Right lobe of liver (tissue), 4 donors: ENCODE results near the gene CALD1.

Experiments
- CTCF ChIP-seq, 4 donors: fragments of 200-600 bp in 3 of 4; fragments of 450-650 bp in 1 of 4; IDR thresholded peaks; one replicate each; pipeline versions ENCODE4 v1.5.1 to v1.8.0; 2016 to 2022; ENCODE audit warnings: antibody characterized with exemption in 4 of 4, mild to moderate bottlenecking in 2 of 4
- POLR2A ChIP-seq: fragments of 450-650 bp; IDR thresholded peaks from one replicate; pipeline ENCODE4 v1.6.1; 2017; ENCODE audit warnings: antibody characterized with exemption, mild to moderate bottlenecking
- donor health status: DM: no; HTN: no; CAD: no.
- donor health status: DM: no; HTN: no; CAD: no.
- donor health status: DM: no; HTN: yes; CAD: no.

GRCh38 chr7:134887523-134887922 lies 108.1 kb downstream of the CALD1 start:
- no peak for TF ChIP-seq CTCF (IDR thresholded peaks at IDR 0.05)
- TF ChIP-seq POLR2A = no peak
